GM12872 (cell line): ENCODE measurements around the gene CPED1.

Experiments used
- TF ChIP-seq, protein P1 (sequence below): IDR thresholded peaks from 3 replicates; pipeline ENCODE4 v1.5.1; 2011; ENCODE audit warnings: low read depth, mild to moderate bottlenecking, low read length, moderate library complexity; ENCODE audit not compliant: insufficient read depth

Gene CPED1

GRCh38 chr7:121049897-121050296 lies 61.4 kb downstream of the CPED1 start:
- TF ChIP-seq, protein P1, sequence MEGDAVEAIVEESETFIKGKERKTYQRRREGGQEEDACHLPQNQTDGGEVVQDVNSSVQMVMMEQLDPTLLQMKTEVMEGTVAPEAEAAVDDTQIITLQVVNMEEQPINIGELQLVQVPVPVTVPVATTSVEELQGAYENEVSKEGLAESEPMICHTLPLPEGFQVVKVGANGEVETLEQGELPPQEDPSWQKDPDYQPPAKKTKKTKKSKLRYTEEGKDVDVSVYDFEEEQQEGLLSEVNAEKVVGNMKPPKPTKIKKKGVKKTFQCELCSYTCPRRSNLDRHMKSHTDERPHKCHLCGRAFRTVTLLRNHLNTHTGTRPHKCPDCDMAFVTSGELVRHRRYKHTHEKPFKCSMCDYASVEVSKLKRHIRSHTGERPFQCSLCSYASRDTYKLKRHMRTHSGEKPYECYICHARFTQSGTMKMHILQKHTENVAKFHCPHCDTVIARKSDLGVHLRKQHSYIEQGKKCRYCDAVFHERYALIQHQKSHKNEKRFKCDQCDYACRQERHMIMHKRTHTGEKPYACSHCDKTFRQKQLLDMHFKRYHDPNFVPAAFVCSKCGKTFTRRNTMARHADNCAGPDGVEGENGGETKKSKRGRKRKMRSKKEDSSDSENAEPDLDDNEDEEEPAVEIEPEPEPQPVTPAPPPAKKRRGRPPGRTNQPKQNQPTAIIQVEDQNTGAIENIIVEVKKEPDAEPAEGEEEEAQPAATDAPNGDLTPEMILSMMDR: no peak

DNA sequence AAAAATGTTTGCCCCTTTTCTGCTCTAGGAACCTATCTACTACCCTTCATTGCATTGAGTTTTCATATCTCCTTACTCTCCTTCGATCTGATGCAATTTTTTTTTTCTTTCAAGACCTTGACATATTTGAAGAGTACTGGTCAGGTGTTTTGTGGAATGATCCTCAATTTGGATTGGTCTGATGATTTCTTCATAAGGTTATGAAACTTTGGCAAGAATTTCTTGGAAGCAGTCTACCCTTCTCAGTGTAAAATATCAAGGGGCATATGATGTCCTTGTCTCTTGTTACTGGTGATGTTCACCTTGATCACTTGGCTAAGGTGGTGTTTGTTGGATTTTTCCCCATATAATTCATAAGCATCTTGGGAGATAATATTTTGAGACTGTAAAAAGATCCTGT lies 64.7 kb downstream of the CPED1 start:
- TF ChIP-seq, protein P1: no peak

DNA sequence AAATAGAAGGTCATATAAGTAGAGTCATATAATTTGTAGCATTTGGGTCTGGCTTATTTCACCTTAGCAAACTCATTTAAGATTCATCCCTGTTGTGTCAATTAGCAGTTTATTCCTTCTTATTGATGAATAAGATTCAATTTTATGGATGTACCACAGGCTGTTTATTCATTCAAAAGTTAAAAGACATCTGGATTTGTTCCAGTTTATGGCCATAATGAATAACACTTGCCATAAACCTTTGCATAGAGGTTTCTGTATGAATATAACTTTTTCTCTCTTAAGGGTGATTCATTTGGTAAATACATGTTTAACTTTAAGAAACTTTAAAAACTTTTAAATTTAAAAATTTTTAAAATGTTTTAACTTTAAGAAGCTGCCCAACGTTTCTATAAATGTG lies 66.4 kb downstream of the CPED1 start:
- TF ChIP-seq, protein P1: no peak

DNA sequence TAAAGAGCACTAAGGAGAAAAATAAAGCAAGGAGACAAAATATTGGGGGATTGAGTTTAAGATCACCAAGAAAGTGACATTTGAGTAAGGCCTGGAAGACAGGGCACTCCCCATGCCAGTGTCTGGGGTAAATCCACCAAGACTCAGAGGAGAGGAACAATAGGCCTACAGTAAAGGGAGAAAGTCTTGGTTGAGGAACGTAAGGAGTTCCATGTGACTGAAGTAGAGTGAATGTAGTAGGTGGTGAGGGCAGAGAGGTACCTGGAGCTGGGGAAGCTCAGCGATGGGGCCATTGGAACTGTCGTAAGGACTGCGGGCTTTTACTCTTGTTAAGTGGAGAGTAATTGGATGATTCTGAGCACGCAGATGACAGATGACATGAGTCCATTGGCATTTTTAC lies 69.4 kb downstream of the CPED1 start:
- TF ChIP-seq, protein P1: no peak

GRCh38 chr7:121058975-121059374 lies 70.5 kb downstream of the CPED1 start:
- TF ChIP-seq, protein P1: no peak

- TF ChIP-seq, protein P1: no peak
Measured at GRCh38 chr7:121061677-121062582, 73.4 kb downstream of the CPED1 start.

DNA sequence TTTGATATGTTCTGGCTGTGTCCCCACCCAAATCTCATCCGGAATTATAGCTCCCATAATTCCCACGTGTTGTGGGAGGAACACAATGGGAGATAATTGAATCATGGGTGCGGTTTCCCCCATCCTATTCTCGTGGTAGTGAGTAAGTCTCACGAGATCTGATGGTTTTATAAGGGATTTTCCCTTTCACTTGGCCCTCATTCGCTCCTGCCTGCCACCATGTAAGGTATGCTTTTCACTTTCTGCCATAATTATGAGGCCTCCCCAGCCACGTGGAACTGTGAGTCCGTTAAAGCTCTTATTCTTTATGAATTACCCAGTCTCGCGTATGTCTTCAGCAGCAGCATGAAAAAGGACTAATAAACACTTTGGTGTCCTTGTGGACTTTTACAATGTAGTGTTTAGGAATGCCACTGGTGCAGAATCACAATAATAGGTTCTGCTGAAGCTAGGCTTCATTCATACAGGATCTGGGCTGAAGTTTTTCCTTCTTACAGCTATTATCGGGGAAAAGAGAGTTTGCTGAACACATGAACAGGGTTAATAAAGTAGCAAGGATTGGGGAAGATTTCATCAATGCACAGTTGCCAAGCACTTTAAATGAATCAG lies 74.3 kb downstream of the CPED1 start:
- TF ChIP-seq, protein P1: no peak
